T-helper 1 cell treated with Interleukin-12 subunit alpha and Interleukin-12 subunit beta and Interleukin-4 antibody, amounts not matched to agents 30 μg/mL and 1 μg/mL, for 36 hours (primary cell): ENCODE measurements around the gene SNAPC1.

ENCODE experiments used
- H3K27ac Mint-ChIP-seq: one replicate; pipeline ENCODE4 v1.8.0; 2021; ENCODE audit warnings: mild to moderate bottlenecking, mixed read lengths
- H3K27me3 Mint-ChIP-seq: one replicate; pipeline ENCODE4 v1.8.0; 2021; ENCODE audit warnings: low read depth, mixed read lengths
- H3K36me3 Mint-ChIP-seq: one replicate; pipeline ENCODE4 v1.8.0; 2021; ENCODE audit warnings: low read depth, mixed read lengths
- H3K4me1 Mint-ChIP-seq: one replicate; pipeline ENCODE4 v1.8.0; 2021; ENCODE audit warnings: low read depth, mixed read lengths
- H3K4me3 Mint-ChIP-seq: one replicate; pipeline ENCODE4 v1.8.0; 2021; ENCODE audit warnings: mild to moderate bottlenecking, moderate library complexity, mixed read lengths
- H3K9me3 Mint-ChIP-seq: one replicate; pipeline ENCODE4 v1.8.0; 2021; ENCODE audit warnings: mixed read lengths

SNAPC1 gene

DNA sequence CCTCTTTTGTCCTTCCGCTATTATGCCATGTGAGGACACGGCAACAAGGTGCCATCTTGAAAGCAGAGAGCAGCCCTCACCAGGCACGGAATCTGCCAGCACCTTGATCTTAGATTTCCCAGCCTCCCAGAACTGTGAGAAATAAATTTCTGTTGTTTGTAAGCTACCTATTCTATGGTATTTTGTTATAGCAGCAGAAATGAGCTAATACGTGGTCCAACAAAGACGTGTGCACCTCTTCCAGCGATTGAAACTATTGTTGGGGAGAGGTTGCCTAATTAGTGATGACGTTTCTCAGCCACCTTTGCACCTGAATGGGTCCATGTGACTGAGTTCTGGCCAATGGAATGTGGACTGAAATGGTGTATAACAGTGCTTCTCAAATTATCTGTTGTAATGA is 2.3 kb upstream of the SNAPC1 start:
- Mint-ChIP-seq H3K4me3 (no peak overlapping the region), H3K36me3 (peaks cover 5% of the 10 kb centered on the region), H3K27me3 (no peaks in the 10 kb centered on the region), H3K4me1 (peaks cover 28% of the 10 kb centered on the region), H3K9me3 (no peaks in the 10 kb centered on the region), H3K27ac (no peak overlapping the region)

DNA sequence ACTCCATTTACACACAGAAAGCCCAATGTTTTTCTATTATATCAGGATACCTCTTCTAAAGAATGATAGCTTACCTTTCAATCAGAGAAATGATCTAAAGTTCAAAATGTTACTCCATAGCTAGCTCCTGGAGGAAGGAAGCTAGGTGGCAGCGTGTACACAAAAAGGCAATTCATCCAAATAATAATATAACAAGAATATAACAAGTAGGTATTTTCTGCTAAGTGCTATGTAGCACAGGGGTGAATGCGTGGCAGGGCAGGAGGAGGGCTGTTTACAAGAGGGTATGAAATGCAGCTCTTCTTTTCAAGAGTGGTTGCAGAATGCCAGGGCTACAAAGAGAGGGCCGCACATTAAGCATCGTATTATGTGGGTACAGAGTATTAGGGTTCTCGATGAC is 663 bp upstream of the SNAPC1 start:
- no peaks in the 10 kb centered on the region for H3K9me3 Mint-ChIP-seq
- peaks cover 40% of the 10 kb centered on the region for H3K4me1 Mint-ChIP-seq
- peak overlapping the region; percentile 99 for H3K4me3 Mint-ChIP-seq
- no peaks in the 10 kb centered on the region for H3K27me3 Mint-ChIP-seq
- peak overlapping the region; percentile 97 for H3K27ac Mint-ChIP-seq
- peaks cover 8% of the 10 kb centered on the region for H3K36me3 Mint-ChIP-seq

DNA sequence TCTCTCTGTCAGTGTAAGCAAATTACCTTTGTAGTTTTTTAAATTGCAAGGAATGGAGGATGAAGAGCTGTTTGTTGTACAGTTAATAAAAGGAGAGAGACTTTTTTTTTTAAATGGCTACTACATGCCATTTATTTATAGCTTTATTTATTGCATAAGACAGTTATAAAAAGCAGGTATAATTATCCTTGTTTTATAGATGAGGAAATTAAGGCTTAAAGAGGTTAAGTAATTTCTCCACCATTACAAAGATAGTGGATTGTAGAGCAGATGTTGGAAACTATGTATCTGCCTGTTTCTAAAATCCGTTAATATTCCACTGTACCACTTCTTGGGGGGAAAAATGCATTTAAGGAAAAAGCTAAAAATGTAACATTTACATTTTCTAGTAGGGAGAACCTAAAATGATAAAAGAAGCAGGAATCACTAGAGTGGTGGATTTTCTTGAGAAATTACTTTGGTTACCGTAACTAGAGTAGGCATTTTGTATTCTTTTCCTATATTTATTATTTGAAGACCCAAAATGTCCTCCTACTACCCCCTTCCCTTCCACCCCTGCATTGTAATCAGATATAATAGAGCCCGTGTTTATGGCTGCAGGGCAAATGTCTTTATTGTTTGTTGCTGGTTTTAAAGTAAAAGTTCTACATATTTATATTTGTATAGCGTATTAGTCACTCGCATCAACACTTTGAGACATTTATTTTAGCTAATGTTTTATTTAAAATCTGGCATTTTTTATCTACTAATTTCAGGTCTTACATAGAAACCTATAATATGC is 2.3 kb downstream of the SNAPC1 start:
- H3K27me3 Mint-ChIP-seq, result no peaks in the 10 kb centered on the region
- H3K4me3 Mint-ChIP-seq, result peak overlapping the region; percentile 99

DNA sequence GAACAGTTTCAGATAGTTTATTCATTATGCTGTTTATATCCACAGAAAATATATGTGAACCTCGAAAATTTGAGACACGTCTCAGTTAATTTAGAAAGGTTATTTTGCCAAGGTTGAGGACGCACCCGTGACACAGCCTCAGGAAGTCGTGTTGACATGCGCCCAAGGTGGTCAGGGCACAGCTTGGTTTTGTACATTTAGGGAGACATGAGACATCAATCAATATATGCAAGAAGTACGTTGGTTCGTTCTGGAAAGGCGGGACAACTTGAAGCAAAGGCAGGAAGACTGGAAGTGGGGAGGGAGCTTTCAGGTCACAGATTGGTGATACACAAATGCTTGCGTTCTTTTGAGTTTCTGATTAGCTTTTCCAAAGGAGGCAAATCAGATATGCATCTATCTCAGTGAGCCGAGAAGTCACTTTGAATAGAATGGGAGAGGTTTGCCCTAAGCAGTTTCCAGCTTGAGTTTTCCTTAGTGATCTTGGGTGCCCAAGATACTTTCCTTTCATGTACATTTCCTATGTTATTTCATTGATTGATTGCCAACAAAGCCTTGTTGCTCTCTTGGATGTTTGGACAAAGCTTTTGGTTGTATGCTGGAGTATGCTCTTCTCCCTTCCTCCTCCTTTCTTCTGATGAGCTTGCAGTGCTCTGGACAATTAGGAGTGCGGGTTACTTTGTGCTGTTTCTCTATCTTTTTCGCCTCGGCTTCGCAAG is 3.2 kb downstream of the SNAPC1 start:
- H3K9me3 Mint-ChIP-seq, result no peaks in the 10 kb centered on the region
- H3K4me3 Mint-ChIP-seq, result peak overlapping the region; percentile 12
- peaks cover 40% of the 10 kb centered on the region for H3K4me1 Mint-ChIP-seq
- peaks cover 14% of the 10 kb centered on the region for H3K36me3 Mint-ChIP-seq
- peak overlapping the region; percentile 4 for H3K27ac Mint-ChIP-seq
- no peaks in the 10 kb centered on the region for H3K27me3 Mint-ChIP-seq

More for the DNA sequence above, 2.3 kb downstream of the SNAPC1 start:
- Mint-ChIP-seq H3K4me1 (peaks cover 40% of the 10 kb centered on the region), H3K9me3 (no peaks in the 10 kb centered on the region), H3K36me3 (peaks cover 9% of the 10 kb centered on the region), H3K27ac (no peak overlapping the region)

DNA sequence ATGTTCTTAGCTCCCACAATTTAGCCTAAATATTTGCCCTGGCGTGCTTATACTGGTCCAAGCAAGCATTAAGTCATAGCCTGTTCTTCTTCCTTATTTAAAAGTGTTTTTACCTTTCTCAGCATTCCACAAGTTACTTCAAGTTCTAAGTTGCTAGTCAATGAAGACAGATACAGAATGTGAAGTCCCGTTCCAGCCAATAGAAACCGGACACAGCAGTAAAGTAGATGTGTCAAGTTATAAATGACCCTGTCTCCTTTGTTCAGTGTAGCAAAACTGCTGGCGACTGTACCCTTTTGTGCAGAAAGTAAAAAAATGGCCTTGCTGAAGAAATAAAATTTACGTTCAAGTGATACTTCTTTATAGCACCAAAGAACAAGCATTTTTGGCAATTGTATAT is 3.9 kb downstream of the SNAPC1 start:
- no peaks in the 10 kb centered on the region for H3K9me3 Mint-ChIP-seq
- no peaks in the 10 kb centered on the region for H3K27me3 Mint-ChIP-seq
- H3K4me1 Mint-ChIP-seq, result peaks cover 40% of the 10 kb centered on the region
- peaks cover 14% of the 10 kb centered on the region for H3K36me3 Mint-ChIP-seq
- no peak overlapping the region for H3K27ac Mint-ChIP-seq
- no peak overlapping the region for H3K4me3 Mint-ChIP-seq

DNA sequence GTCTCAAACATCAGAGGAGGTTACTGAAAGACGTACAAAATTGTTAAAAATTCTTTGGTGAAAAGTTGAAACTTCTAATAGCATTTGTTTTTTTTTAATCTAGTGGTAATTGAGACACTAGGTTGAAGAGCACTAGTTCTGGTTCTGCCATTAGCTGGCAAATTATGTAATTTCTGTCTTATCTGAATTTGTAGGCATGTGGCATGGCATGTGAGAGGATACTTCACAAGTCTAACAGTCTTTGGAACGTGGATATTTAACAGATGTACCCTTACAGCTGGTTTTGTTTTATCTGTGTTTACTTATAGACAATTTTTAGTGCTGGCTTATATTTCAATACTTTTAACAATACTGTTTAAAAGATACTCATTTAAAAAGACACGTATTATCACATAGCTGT is 6.0 kb downstream of the SNAPC1 start:
- no peaks in the 10 kb centered on the region for H3K27me3 Mint-ChIP-seq
- peaks cover 23% of the 10 kb centered on the region for H3K36me3 Mint-ChIP-seq
- H3K27ac Mint-ChIP-seq, result no peak overlapping the region
- peaks cover 29% of the 10 kb centered on the region for H3K4me1 Mint-ChIP-seq
- no peaks in the 10 kb centered on the region for H3K9me3 Mint-ChIP-seq
- H3K4me3 Mint-ChIP-seq, result no peak overlapping the region

DNA sequence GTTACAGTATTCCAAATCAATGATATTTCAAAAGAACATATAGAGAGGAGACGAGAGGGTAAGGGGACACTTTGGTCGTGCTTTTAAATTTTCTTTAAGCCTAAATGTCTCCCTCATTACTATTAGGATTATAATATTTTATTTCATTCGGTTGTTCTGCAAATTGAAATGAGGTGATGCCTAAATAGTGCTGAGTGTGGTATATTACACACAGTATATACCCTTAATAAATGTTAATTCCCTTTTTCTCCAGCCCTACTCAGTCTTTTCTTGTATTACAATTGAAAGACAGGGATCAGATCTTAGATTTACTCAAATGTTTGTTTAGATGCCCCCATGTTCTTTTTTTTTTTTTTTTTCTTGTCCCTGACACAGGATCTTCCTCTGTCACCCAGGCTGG is 7.7 kb downstream of the SNAPC1 start:
- Mint-ChIP-seq H3K9me3 (no peaks in the 10 kb centered on the region), H3K36me3 (peaks cover 24% of the 10 kb centered on the region), H3K4me1 (peaks cover 16% of the 10 kb centered on the region), H3K27me3 (no peaks in the 10 kb centered on the region), H3K27ac (no peak overlapping the region), H3K4me3 (no peak overlapping the region)

DNA sequence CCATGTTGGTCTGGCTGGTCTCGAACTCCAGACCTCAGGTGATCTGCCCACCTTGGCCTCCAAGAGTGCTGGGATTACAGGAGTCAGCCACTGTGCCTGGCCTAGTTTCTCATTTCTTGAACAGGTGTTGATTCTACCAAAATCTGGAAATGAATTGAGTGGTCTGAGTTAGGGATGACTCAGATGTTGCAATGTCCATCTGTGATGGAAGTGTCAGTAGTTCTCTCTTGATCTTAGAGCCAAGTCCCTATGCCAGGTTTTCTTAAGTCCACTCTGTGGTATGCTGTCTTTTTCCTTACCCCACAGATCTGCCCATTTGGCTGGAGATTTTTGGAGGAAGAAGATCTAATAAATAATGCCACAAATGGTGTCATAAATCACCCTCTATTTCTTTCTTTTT is 12.6 kb downstream of the SNAPC1 start:
- no peak overlapping the region for H3K27ac Mint-ChIP-seq
- no peak overlapping the region for H3K4me3 Mint-ChIP-seq
- no peaks in the 10 kb centered on the region for H3K9me3 Mint-ChIP-seq
- peaks cover 18% of the 10 kb centered on the region for H3K4me1 Mint-ChIP-seq
- no peaks in the 10 kb centered on the region for H3K27me3 Mint-ChIP-seq
- peaks cover 41% of the 10 kb centered on the region for H3K36me3 Mint-ChIP-seq

DNA sequence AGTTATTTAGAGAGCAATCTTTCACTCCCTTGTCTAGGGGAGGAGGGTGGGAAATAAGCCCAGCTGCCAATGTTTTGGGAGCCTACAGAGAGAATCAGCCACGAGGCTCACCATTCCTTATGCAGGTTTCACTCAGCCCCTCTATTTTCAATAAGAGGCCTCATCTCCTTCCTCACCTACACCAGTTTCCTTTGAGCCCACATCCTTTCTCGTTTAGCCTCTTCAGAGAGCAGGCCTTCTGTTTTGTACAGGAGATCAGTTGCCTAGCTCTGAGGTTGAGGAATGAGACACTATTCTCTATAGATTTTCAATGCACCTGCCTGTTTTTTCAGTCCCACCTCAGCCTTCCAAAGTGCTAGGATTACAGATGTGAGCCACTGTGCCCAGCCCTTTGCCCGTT is 17.9 kb downstream of the SNAPC1 start:
- Mint-ChIP-seq H3K9me3 (no peaks in the 10 kb centered on the region), H3K4me3 (peak overlapping the region; percentile 77), H3K27me3 (no peaks in the 10 kb centered on the region), H3K27ac (peak overlapping the region; percentile 89), H3K4me1 (peaks cover 34% of the 10 kb centered on the region), H3K36me3 (peaks cover 41% of the 10 kb centered on the region)

DNA sequence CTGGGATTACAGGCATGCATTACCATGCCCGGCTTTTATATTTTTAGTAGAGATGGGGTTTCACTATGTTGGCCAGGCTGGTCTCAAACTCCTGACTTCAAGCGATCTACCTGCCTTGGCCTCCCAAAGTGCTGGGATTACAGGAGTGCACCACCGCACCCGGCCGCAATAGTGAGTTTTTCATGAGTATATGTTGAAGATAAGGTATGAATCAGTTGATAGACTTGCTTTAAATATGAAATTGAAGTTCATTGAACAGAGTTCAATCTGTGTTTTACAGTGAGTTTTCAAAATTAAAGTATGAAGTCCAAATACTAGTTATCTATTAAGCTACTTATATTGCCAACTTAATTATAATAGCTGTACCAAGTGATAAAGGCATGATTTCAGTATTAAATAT is 35.1 kb downstream of the SNAPC1 start:
- Mint-ChIP-seq H3K36me3 (peaks cover 19% of the 10 kb centered on the region), H3K9me3 (no peaks in the 10 kb centered on the region), H3K4me3 (no peak overlapping the region), H3K27me3 (no peaks in the 10 kb centered on the region), H3K27ac (no peak overlapping the region), H3K4me1 (no peaks in the 10 kb centered on the region)

DNA sequence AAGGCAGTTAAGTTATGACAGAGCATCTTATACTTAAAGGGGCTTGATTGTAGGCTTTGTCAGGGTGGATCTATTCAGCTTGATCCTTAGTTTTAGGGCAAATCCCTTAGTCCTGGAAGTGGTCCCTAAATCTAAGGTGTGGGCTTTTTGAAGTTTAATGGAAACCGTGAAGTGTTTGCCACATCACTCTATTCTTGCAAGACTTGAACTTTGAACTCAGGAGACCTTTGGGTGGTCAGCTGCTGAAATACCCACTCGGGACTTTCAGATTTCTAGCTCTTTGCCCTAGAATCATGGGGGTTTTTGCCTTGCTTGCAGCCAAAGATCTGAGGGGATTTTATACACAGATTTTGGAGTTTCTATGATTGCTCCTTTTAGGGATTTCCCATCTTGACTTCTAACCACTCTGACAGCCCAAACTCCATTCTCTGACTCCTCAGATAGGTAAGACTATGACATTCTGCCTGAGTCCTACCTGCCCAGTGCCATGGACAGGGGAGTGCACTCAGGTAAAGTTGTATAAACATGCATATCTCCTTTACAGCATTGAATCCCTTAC is 39.9 kb downstream of the SNAPC1 start:
- Mint-ChIP-seq H3K27me3 (no peaks in the 10 kb centered on the region), H3K27ac (no peak overlapping the region), H3K36me3 (no peaks in the 10 kb centered on the region), H3K4me3 (no peak overlapping the region), H3K9me3 (no peaks in the 10 kb centered on the region), H3K4me1 (peaks cover 7% of the 10 kb centered on the region)

DNA sequence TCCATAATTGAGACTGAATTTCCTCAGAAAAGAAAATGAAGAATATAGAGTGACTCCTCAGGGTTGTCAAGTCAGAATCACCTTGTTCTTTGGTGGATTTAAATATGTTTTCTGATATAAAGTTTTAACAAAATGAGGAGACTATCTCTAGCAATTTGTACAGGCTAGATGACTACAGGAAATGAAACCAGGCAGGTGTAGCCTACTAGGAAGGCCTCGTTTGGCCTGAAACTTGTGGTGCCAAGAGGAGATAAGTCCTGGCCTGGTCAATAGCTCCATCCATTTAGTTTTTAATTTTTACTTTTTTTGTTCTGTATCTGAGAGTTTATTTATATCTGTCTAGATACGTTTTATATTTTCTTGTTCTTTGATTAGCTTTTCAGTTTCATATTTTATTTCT is 41.5 kb downstream of the SNAPC1 start:
- Mint-ChIP-seq H3K36me3 (no peaks in the 10 kb centered on the region), H3K4me1 (peaks cover 7% of the 10 kb centered on the region), H3K9me3 (no peaks in the 10 kb centered on the region), H3K27me3 (peaks cover 11% of the 10 kb centered on the region), H3K27ac (no peak overlapping the region), H3K4me3 (no peak overlapping the region)

DNA sequence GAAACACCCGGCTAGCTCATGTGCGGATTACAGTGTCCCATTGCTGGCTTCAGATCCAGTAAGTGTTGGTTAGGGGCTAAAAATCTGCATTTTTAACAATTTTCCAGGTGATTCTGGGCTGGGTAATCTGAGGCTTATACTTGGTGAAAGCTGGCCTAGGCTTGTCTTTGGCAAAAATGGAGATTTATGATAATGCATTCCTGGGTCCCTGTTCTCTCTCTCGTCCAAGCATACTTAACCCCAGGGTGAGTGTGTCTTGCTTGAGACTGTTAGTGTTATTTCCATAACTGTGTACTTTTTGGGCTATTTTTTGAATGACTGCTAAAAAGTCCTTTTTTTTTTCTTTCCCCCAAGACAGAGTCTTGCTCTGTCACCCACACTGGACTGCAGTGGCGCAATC is 43.2 kb downstream of the SNAPC1 start:
- Mint-ChIP-seq H3K4me3 (no peak overlapping the region), H3K27ac (no peak overlapping the region), H3K27me3 (peaks cover 26% of the 10 kb centered on the region), H3K4me1 (peaks cover 7% of the 10 kb centered on the region), H3K9me3 (no peaks in the 10 kb centered on the region), H3K36me3 (no peaks in the 10 kb centered on the region)

DNA sequence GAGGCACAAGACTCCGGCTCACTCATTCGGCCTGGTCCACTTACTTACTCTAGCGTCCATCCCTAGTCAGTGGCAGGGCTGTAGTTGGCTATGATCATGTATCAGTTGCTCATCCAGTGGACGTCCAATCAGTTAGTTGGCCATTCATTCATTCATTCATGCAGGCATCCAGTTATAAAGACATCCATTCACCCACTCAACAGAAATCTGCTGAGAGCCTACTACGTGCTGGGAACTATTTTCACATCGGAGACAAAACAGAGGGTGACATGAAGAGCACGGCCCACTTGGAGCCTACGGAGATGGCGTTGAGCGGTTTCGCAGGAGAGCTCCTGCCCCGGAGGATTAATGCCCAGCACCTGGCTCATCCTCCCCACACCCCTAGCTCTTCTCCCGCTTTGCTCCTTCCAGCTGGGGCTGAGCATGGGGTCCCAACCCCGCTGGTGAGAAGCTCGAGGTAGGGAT is 49.7 kb downstream of the SNAPC1 start:
- Mint-ChIP-seq H3K4me3 (peak overlapping the region; percentile 81), H3K36me3 (peaks cover 6% of the 10 kb centered on the region), H3K4me1 (peaks cover 4% of the 10 kb centered on the region), H3K27ac (no peak overlapping the region), H3K9me3 (no peaks in the 10 kb centered on the region), H3K27me3 (peaks cover 86% of the 10 kb centered on the region)
